PC-3 (cell line): ENCODE results near the gene UGT1A4. TPM values are rescaled to one million over a fixed set of nuclear protein-coding genes. Genes with fewer than 3 reads are reported as not detected.

Experiments
- ATAC-seq: fragments of 200-7000 bp; cut with Tn5 transposase; 2 replicates; pipeline ENCODE4 v1.9.1; 2020; ENCODE audit warnings: mild to moderate bottlenecking, moderate library complexity
- BruUV-seq: library from RNA; stranded (reverse); fragments of 400-500 nt; replicated peaks from 2 replicates; lab custom pipeline; 2021; lab: Mats Ljungman, UMichigan
- CTCF ChIA-PET: fragments of 300-600 bp; sonication (Branson Sonifier 250); formaldehyde crosslinking; loops from one replicate; lab custom pipeline; 2022; ENCODE audit warnings: antibody characterized with exemption; lab: Charles Lee
- POLR2A ChIA-PET: fragments of 300-600 bp; sonication (Branson Sonifier 250); formaldehyde crosslinking; loops from one replicate; lab custom pipeline; 2022; ENCODE audit warnings: antibody characterized with exemption; ENCODE audit not compliant: unreplicated experiment; lab: Charles Lee
- DNase-seq: peaks from one replicate; pipeline ENCODE4 v3.0.0-alpha.2; 2015
- H2AFZ ChIP-seq: fragments of 300-600 bp; sonication (generic); 2 replicates; pipeline ENCODE4 v1.6.0; 2016; ENCODE audit warnings: antibody characterized with exemption, low read length
- H3F3A ChIP-seq: fragments of 300-600 bp; sonication (generic); one replicate; pipeline ENCODE4 v1.6.0; 2017; ENCODE audit warnings: antibody characterized with exemption, low read length, control low read depth, mild to moderate bottlenecking; ENCODE audit not compliant: unreplicated experiment
- H3K27ac ChIP-seq: fragments of 300-600 bp; sonication (generic); 2 replicates; pipeline ENCODE4 v1.5.1; 2016; ENCODE audit warnings: mild to moderate bottlenecking, low read length
- H3K27me3 ChIP-seq: fragments of 300-600 bp; sonication (generic); 2 replicates; pipeline ENCODE4 v1.6.1; 2016; ENCODE audit warnings: low read length, mixed read lengths
- H3K36me3 ChIP-seq: fragments of 300-600 bp; sonication (generic); 2 replicates; pipeline ENCODE4 v1.6.1; 2016; ENCODE audit warnings: low read depth, mixed run types, low read length, mixed read lengths
- H3K4me1 ChIP-seq: fragments of 300-600 bp; sonication (generic); 2 replicates; pipeline ENCODE4 v1.5.1; 2016; ENCODE audit warnings: low read length; ENCODE audit not compliant: insufficient read depth
- H3K4me2 ChIP-seq: fragments of 300-600 bp; sonication (generic); 2 replicates; pipeline ENCODE4 v1.6.0; 2016; ENCODE audit warnings: low read length
- H3K4me3 ChIP-seq: fragments of 300-600 bp; sonication (generic); 2 replicates; pipeline ENCODE4 v1.5.1; 2016; ENCODE audit warnings: mild to moderate bottlenecking, low read length, mixed read lengths
- H3K79me2 ChIP-seq: fragments of 300-600 bp; sonication (generic); 2 replicates; pipeline ENCODE4 v1.6.1; 2017; ENCODE audit warnings: low read length, mixed read lengths
- H3K9ac ChIP-seq: fragments of 300-600 bp; sonication (generic); 2 replicates; pipeline ENCODE4 v1.6.0; 2016; ENCODE audit warnings: mild to moderate bottlenecking, low read length
- H3K9me2 ChIP-seq: fragments of 300-600 bp; sonication (generic); replicated peaks from 2 replicates; pipeline ENCODE4 v1.6.1; 2016; ENCODE audit warnings: mixed run types, low read length, mixed read lengths
- H3K9me3 ChIP-seq: fragments of 300-600 bp; sonication (generic); 2 replicates; pipeline ENCODE4 v1.6.1; 2016; ENCODE audit warnings: low read length, mixed read lengths
- H4K20me1 ChIP-seq: fragments of 300-600 bp; sonication (generic); 2 replicates; pipeline ENCODE4 v1.6.1; 2016; ENCODE audit warnings: low read length, mixed read lengths
- EZH2 ChIP-seq: fragments of 300-600 bp; sonication (generic); IDR thresholded peaks from one replicate; pipeline ENCODE4 v1.6.1; 2017; ENCODE audit warnings: antibody characterized with exemption, mild to moderate bottlenecking, low read length; ENCODE audit not compliant: unreplicated experiment
- EZH2phosphoT487 ChIP-seq: fragments of 300-600 bp; sonication (generic); IDR thresholded peaks from 2 replicates; pipeline ENCODE4 v1.6.1; 2018; ENCODE audit warnings: mild to moderate bottlenecking, antibody characterized with exemption, low read length, borderline replicate concordance
- intact Hi-C: fragments of 100-400 bp; cut with micrococcal nuclease; formaldehyde crosslinking; loops from 2 replicates; pipeline ENCODE4 v1.9.0; 2023
- total RNA-seq: library from RNA; depleted of rRNA; stranded (reverse); fragments of >200 nt; gene quantifications from 2 replicates; pipeline ENCODE4 v1.2.3, GENCODE V29; 2014
- TF ChIP-seq, protein P1 (sequence below): fragments of 300-600 bp; sonication (generic); conservative IDR thresholded peaks from 2 replicates; pipeline ENCODE4 v1.5.1; 2017; ENCODE audit warnings: antibody characterized with exemption, low read depth, mild to moderate bottlenecking, low read length

The UGT1A4 gene
- total RNA-seq, 1 experiment from 2014 or later, result not detected

DNA sequence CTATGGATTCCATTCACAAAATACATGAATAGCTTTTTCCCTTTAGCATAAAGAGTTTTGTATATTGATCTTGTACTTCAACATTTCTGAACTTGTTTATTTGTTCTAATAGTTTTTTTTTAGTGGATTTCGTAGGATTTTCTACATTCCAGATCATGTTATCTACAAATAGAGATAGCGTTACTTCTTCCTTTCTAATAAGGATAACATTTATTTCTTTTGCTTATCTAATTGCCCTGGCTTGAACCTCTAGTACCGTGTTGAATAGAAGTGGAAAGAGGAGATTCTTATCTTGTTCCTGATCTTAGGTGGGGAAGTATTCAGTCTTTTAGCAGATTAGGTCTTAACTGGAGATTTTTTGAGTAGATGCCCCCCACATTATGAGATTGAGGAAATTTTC lies 16.3 kb upstream of the UGT1A4 start:
- intact Hi-C loops, result no loop called here
- CTCF ChIA-PET, result interaction anchor here (0.7 kb wide), 1 partner anchor 259 kb away, joined by 3 read pairs; no protein-coding TSS in a partner anchor

DNA sequence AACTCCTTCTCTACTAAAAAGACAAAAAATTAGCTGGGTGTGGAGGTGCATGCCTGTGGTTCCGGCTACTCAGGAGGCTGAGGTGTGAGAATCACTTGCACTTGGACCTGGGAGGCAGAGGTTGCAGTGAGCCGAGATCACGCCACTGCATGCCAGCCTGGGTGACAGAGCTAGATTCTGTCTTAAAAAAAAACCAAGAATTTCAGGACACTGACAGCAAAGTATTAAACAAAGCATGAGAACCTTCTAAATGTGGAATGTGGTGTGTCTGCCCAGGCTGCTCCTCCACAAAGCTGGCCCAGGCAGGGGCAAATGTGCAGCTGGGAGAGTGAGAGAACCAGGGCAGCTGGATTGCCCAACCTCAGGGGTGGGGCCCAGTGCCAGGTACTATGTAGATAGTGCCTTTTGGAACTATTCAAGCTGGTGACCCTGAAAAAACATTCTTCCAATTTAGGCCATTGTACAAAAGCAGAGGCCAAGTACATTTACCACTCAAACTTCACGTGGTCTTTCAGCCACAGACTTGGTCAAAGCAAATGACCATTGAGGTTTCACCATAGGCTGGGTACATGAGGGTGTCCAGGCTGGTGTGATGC lies 12.5 kb upstream of the UGT1A4 start:
- no peaks in the 10 kb centered on the region for H3K79me2 ChIP-seq
- DNase-seq (peak; percentile 45), ATAC-seq (no peak)
- no peak overlapping the region for H3K4me2 ChIP-seq
- no peak overlapping the region for H2AFZ ChIP-seq
- H3K4me3 ChIP-seq, result no peak overlapping the region
- POLR2A ChIA-PET, result interaction anchor here (0.6 kb wide), 1 partner anchor 16 kb away, joined by 9 read pairs; no protein-coding TSS in a partner anchor
- H3K27ac ChIP-seq, result peak overlapping the region; percentile 91
- no peaks in the 10 kb centered on the region for H3K36me3 ChIP-seq
- H4K20me1 ChIP-seq, result no peaks in the 10 kb centered on the region
- BruUV-seq, result no TSS peak
- H3K9ac ChIP-seq, result no peak overlapping the region; the same call in 1 of the 2 replicates
- H3K9me2 ChIP-seq, result no peaks in the 10 kb centered on the region
- H3F3A ChIP-seq, result peaks cover 6% of the 10 kb centered on the region
- no peaks in the 10 kb centered on the region for H3K9me3 ChIP-seq
- intact Hi-C loops, result loop anchor here (2.0 to 5.0 kb wide), 4 partner anchors 15 to 154 kb away; partner anchors contain the start of genes HJURP and USP40
- TF ChIP-seq EZH2phosphoT487 (no peak), EZH2 (no peak)
- TF ChIP-seq, protein P1, sequence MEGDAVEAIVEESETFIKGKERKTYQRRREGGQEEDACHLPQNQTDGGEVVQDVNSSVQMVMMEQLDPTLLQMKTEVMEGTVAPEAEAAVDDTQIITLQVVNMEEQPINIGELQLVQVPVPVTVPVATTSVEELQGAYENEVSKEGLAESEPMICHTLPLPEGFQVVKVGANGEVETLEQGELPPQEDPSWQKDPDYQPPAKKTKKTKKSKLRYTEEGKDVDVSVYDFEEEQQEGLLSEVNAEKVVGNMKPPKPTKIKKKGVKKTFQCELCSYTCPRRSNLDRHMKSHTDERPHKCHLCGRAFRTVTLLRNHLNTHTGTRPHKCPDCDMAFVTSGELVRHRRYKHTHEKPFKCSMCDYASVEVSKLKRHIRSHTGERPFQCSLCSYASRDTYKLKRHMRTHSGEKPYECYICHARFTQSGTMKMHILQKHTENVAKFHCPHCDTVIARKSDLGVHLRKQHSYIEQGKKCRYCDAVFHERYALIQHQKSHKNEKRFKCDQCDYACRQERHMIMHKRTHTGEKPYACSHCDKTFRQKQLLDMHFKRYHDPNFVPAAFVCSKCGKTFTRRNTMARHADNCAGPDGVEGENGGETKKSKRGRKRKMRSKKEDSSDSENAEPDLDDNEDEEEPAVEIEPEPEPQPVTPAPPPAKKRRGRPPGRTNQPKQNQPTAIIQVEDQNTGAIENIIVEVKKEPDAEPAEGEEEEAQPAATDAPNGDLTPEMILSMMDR, result no peak
- CTCF ChIA-PET, result no interaction called here
- H3K4me1 ChIP-seq, result peaks cover 43% of the 10 kb centered on the region
- H3K27me3 ChIP-seq, result no peaks in the 10 kb centered on the region

More for the DNA sequence above, 16.3 kb upstream of the UGT1A4 start:
- POLR2A ChIA-PET, result no interaction called here
- no peaks in the 10 kb centered on the region for H3K27me3 ChIP-seq
- TF ChIP-seq EZH2 (no peak), EZH2phosphoT487 (no peak)
- TF ChIP-seq, protein P1, result no peak
- H3K27ac ChIP-seq, result no peak overlapping the region
- H3K4me1 ChIP-seq, result peaks cover 26% of the 10 kb centered on the region
- H2AFZ ChIP-seq, result no peak overlapping the region
- no peak overlapping the region for H3K9ac ChIP-seq
- no peaks in the 10 kb centered on the region for H3K9me3 ChIP-seq
- H3K4me3 ChIP-seq, result no peak overlapping the region
- H3F3A ChIP-seq, result peaks cover 4% of the 10 kb centered on the region
- H4K20me1 ChIP-seq, result no peaks in the 10 kb centered on the region
- H3K4me2 ChIP-seq, result no peak overlapping the region
- H3K36me3 ChIP-seq, result no peaks in the 10 kb centered on the region
- DNase-seq (no peak), ATAC-seq (no peak)
- no TSS peak for BruUV-seq
- H3K9me2 ChIP-seq, result no peaks in the 10 kb centered on the region
- H3K79me2 ChIP-seq, result no peaks in the 10 kb centered on the region

DNA sequence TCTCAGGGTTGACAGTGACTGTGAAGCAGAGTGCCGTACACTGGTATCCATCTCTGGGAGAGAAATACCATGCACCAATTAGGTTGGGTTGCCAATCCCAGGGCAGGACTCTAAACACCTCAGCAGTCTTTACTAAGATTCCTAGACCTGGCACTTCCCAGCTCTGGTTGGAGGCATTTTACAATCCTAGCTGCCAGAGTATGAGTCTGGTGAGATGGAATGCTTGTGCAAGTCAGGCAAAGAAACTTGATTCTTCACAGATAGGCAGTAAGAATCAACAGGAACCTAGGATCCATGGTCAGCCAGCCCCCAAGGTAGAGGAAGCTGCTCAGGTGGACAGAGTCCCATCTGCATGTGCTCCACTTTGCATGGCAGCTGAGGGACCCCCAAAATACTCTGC lies 11.8 kb upstream of the UGT1A4 start:
- H3K9ac ChIP-seq, result no peak overlapping the region; the same call in 1 of the 2 replicates
- H3K79me2 ChIP-seq, result no peaks in the 10 kb centered on the region
- H3K27ac ChIP-seq, result peak overlapping the region; percentile 91
- no peaks in the 10 kb centered on the region for H3K9me3 ChIP-seq
- H3K36me3 ChIP-seq, result no peaks in the 10 kb centered on the region
- no TSS peak for BruUV-seq
- H3K4me1 ChIP-seq, result peaks cover 47% of the 10 kb centered on the region
- ChIA-PET CTCF (interaction anchor here (0.6 kb wide), 1 partner anchor 655 kb away, joined by 3 read pairs; no protein-coding TSS in a partner anchor), POLR2A (no interaction called here)
- H3K4me3 ChIP-seq, result no peak overlapping the region
- TF ChIP-seq EZH2 (no peak), EZH2phosphoT487 (no peak)
- TF ChIP-seq, protein P1, result no peak
- H2AFZ ChIP-seq, result no peak overlapping the region
- H3K27me3 ChIP-seq, result no peaks in the 10 kb centered on the region
- DNase-seq (peak; percentile 74), ATAC-seq (peak; percentile 76)
- peak overlapping the region; percentile 15; the same call in 1 of the 2 replicates for H3K4me2 ChIP-seq
- intact Hi-C loops, result loop anchor here (2.0 to 5.0 kb wide), 4 partner anchors 16 to 154 kb away; partner anchors contain the start of genes HJURP and USP40
- no peaks in the 10 kb centered on the region for H4K20me1 ChIP-seq
- H3F3A ChIP-seq, result peaks cover 6% of the 10 kb centered on the region
- no peaks in the 10 kb centered on the region for H3K9me2 ChIP-seq
